DMS114 treated with DMSO at 0.1 percent for 48 hours (cell line): ENCODE results near the gene MMD.
"Not testable (repeated sequence)": the region's sequence is repeated elsewhere in the genome, so short reads cannot be mapped to it uniquely, and the experiment has no call there.

Source experiments
- DNase-seq: peaks from one replicate; lab custom pipeline; 2025; ENCODE audit not compliant: unreplicated experiment; lab: John Stamatoyannopoulos, UW

The MMD gene

GRCh38 chr17:55444471-55445441 lies 23.1 kb upstream of the MMD start:
- no peak for DNase-seq

DNA sequence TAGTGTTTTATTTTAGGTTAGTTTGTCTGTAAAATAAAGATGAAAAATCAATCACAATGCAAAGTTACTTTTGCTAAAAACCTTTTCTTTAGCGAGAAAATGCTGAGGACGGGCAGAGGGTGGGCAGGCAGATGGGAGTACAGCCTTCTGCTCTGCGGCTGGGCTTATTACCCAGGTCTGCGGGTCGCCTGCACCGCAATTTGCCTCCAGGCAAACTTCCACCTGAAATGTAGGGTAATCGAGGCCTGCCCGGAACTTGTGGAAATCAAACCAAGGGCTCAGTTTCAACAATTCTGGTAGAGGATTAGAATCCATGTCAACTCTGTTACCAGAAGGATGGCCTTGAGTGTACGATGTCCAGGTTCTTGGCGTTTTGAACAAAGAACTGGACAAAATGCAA lies 22.3 kb upstream of the MMD start:
- no peak for DNase-seq

GRCh38 chr17:55442953-55443683 lies 21.5 kb upstream of the MMD start:
- DNase-seq = no peak

GRCh38 chr17:55442462-55442861 lies 20.8 kb upstream of the MMD start:
- no peak for DNase-seq

DNA sequence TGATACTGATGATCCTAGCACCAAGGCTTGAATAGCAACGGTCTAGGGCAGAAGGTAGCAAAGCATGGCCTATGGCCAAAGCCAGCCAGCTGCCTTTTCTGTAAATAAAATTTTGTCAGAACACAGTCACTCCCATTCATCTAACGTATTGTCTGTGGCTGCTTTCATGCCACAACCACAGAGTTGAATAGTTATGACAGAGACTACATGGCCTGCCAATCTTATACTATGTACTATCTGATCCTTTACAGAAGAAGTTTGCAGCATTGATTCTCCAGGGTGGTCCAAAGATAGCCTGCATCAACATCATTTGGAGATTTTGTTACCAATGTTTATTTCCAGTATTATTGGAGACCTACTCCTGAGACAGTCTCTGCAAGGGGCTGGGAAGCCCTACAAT lies 19.9 kb upstream of the MMD start:
- no peak for DNase-seq

DNA sequence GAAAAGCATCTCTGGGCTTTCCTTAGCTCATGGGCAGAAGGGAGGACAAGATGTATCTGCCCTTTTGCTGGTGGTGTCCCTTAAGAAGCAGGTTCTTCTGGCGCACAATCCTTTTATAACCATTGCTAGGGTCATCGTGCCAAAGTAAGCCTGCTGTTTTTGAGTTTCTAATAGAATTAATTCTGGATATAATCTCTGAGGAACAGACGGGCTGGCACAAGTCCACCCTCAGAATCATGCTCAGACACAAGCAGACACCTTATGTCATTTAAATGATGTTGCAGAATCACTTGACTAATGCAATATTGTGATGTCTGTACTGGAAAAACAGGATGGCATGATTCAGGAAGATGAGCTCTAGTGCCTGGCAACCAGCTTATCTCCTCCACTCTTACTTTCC lies 18.8 kb upstream of the MMD start:
- DNase-seq = no peak

- no peak for DNase-seq
Measured at GRCh38 chr17:55437159-55437605, 15.5 kb upstream of the MMD start.

DNA sequence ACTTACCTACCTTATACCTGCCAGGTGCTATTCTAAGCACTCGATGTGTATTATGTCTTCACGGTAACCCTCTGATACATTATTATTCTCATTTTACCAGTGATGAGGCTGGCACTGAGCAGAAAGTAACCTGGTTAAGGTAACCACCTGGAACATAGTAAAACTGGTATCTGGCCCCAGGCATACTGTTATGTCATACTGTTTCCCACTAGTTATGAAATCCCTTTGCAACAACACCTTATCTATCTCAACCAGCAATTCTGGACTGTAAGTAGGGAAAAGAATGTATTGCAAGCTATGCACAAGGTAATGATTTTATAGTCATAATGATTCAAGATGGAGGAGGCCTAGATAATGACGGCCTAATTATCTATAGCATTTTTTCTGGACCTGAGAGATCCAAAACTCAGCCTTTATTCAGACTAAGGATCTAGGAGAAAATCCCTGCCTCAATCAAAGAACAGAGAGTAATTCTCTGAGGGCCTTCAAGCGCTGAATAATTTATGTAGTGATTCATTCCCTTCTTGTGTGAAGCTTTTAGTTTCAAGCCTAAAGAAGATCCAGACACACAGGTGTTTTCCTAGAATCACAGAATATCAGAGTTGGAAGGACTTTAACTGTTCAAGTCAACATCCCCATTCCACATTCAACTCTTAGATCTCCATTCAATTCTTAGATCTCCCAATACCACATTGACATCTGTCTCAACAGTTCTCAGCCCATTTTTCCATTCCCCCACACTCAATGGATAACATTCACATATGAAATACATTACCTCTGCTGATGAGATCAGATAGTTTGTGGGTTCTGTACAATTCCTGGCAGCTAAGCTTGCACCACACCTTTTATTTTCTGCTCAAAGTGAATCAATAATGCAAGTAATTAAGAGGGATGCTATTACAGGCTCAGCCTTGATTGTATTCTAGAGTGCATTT lies 14.9 kb upstream of the MMD start:
- DNase-seq = no peak

DNA sequence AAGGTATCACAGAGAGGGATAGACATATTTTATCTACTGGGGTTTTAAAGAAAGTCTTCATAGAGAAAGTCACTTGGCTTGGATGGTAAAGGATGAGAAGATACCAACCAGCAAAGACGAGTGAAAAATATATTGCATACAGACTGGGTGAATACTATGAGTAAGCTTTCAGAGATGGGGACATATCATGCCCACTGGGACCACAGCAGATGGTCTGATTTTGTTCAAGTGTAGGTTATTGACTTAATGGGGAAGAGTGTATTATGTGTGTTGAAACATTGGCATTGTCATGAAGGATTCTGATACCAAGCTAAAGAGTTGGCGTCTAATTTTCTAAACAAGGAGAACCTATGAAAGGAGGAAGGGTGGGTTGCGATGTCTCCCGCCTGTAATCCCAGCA lies 13.8 kb upstream of the MMD start:
- DNase-seq = no peak

DNA sequence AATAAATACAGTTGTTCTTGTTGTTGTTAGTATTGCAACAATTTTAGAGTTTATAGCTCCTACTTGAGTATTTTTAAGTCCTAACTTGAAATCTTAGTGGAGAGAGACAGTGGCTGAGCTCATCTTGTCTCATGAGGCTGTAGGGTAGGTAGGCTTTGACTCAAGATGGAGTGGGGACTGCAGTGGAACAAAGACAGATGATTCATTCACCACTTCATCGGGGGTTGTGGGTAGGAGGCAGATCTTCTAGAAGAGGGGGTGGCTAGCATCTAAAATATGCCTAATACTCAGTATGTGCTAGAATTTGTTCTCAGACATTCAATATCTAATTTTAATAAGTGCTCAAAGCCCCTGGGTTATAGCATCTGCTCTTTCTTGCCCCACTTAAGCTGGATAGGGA lies 13.1 kb upstream of the MMD start:
- no peak for DNase-seq

DNA sequence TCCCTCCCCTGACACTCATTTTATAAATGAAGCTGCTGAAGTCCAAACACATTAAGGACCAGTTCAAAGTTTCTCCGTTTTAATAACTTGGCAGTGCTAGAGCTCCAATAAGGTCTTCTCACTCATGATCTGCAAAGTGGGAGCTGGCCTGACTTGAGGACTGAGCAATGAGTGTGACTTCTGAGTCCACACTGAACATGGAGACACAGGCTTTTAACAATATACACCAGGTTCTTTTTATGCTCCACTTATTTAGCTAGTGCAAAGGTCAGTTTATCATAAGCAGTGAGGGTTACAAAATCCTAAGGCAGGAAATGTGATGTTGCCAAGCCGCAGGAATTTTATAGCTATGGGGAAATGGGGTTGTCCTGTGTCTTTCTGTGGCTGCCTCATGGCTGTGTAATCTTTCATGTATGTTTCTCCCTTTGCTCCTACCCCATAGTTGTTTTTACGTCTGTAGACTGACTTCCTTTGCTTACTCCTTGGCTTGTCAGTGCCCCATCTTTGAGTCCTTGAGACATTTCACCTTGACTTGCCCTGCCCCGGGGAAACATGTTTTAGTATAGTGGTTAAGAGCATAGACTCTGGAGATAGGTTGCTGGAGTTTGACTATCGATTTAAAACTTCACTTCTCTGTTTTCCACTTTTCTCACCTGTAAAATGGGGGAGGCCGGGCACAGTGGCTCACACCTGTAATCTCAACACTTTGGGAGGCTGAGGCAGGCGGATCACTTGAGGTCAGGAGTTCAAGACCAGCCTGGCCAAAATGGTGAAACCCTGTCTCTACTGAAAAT lies 12.2 kb upstream of the MMD start:
- no peak for DNase-seq

- no peak for DNase-seq
Measured at GRCh38 chr17:55433029-55433628, 11.5 kb upstream of the MMD start.

- no peak for DNase-seq
Measured at GRCh38 chr17:55432358-55433028, 10.9 kb upstream of the MMD start.

DNA sequence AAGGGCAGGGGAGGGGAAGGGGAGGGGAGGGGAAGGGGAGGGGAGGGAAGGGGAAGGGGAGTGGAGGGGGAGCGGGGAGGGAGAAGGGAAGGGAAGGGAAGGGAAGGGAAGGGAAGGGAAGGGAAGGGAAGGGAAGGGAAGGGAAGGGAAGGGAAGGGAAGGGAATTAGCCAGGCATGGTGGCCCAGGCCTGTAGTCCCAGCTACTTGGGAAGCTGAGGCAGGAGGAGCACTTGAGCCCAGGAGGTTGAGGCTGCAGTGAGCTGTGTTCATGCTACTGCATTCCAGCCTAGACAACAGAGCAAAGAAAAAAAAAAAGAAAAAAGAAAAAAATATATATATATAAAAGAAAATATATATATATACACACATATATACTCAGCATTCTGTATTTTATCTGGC lies 10.3 kb upstream of the MMD start:
- not testable (repeated sequence) for DNase-seq

GRCh38 chr17:55430541-55431288 lies 9.1 kb upstream of the MMD start:
- DNase-seq = no peak

- DNase-seq = no peak
Measured at GRCh38 chr17:55427587-55427882, 5.9 kb upstream of the MMD start.

GRCh38 chr17:55426851-55427586 lies 5.4 kb upstream of the MMD start:
- DNase-seq = no peak

GRCh38 chr17:55424893-55425540 lies 3.4 kb upstream of the MMD start:
- no peak for DNase-seq
